B cell (primary cell): ENCODE results near the gene SPG7. TPM values are rescaled to one million over a fixed set of nuclear protein-coding genes. Genes with fewer than 3 reads are reported as not detected.
A peak's percentile ranks its signal among the peaks of the same experiment; 100 is the strongest.

Source experiments
- ATAC-seq: fragments of 200-7000 bp; cut with Tn5 transposase; one replicate; pipeline ENCODE4 v1.10.0; 2021; ENCODE audit warnings: low read depth, mild to moderate bottlenecking, moderate number of reproducible peaks, moderate library complexity
- CTCF ChIA-PET: fragments of 350-600 bp; sonication (Branson Sonifier 250); formaldehyde crosslinking; loops from one replicate; lab custom pipeline; 2021; ENCODE audit warnings: antibody characterized with exemption, inconsistent platforms; lab: Charles Lee
- POLR2A ChIA-PET: fragments of 350-600 bp; sonication (Branson Sonifier 250); formaldehyde crosslinking; loops from one replicate; lab custom pipeline; 2021; ENCODE audit warnings: antibody characterized with exemption; lab: Charles Lee
- DNase-seq: peaks from one replicate; pipeline ENCODE4 v3.0.0; 2013
- H2AFZ ChIP-seq: 2 replicates; pipeline ENCODE4 v1.6.1; 2012; ENCODE audit warnings: mild to moderate bottlenecking, low read depth, low read length; ENCODE audit not compliant: insufficient read depth, poor library complexity, severe bottlenecking
- H3K27ac ChIP-seq, 2 donors: 1 replicate in 1 of 2; 2 replicates in 1 of 2; pipeline ENCODE4 v1.5.1; 2012 to 2013; ENCODE audit warnings: low read length in 2 of 2, mild to moderate bottlenecking in 2 of 2, moderate library complexity in 1 of 2
- H3K27me3 ChIP-seq, 4 experiments: fragments of 200-600 bp in 1 of 4; sonication (generic) in 1 of 4; replicated peaks in 1 of 4; 1 replicate in 2 of 4; 2 replicates in 2 of 4; pipeline versions ENCODE4 v1.6.1 to v1.7.0; 2013 to 2016; ENCODE audit warnings: low read length in 3 of 4, mild to moderate bottlenecking in 2 of 4, mixed read lengths in 1 of 4, moderate library complexity in 1 of 4; ENCODE audit not compliant: insufficient read depth in 4 of 4, control insufficient read depth in 3 of 4; ENCODE audit errors: control extremely low read depth in 1 of 4
- H3K36me3 ChIP-seq, 2 experiments: replicated peaks in 1 of 2; 1 replicate in 1 of 2; 2 replicates in 1 of 2; pipeline versions ENCODE4 v1.6.1 to v1.7.1; 2013; ENCODE audit warnings: low read length in 1 of 2; ENCODE audit not compliant: insufficient read depth in 2 of 2, control insufficient read depth in 1 of 2; ENCODE audit errors: control extremely low read depth in 1 of 2, extremely low read depth in 1 of 2
- H3K4me1 ChIP-seq, 2 donors: fragments of 200-600 bp in 1 of 2; sonication (generic) in 1 of 2; 1 replicate in 1 of 2; 2 replicates in 1 of 2; pipeline versions ENCODE4 v1.5.1 to v1.6.1; 2013 to 2017; ENCODE audit warnings: low read length in 2 of 2; ENCODE audit not compliant: control insufficient read depth in 2 of 2, insufficient read depth in 2 of 2
- H3K4me2 ChIP-seq: replicated peaks from 2 replicates; pipeline ENCODE3; 2012; ENCODE audit warnings: mild to moderate bottlenecking, low read depth, low read length; ENCODE audit not compliant: poor library complexity, severe bottlenecking
- H3K4me3 ChIP-seq, 5 experiments: fragments of 200-600 bp in 1 of 5; sonication (generic) in 1 of 5; 1 replicate in 3 of 5; 2 replicates in 2 of 5; pipeline versions ENCODE4 v1.5.1 to v1.7.0; 2011 to 2016; ENCODE audit warnings: low read length in 4 of 5, mild to moderate bottlenecking in 4 of 5, low read depth in 2 of 5, control low read depth in 1 of 5, moderate library complexity in 1 of 5; ENCODE audit not compliant: insufficient read depth in 1 of 5; ENCODE audit errors: control extremely low read depth in 1 of 5, extremely low read depth in 1 of 5
- H3K79me2 ChIP-seq: fragments of 200-600 bp; sonication (generic); one replicate; pipeline ENCODE4 v1.6.0; 2016; ENCODE audit warnings: low read length; ENCODE audit not compliant: control insufficient read depth, insufficient read depth
- H3K9ac ChIP-seq: fragments of 200-600 bp; sonication (generic); 2 replicates; pipeline ENCODE4 v1.6.1; 2017; ENCODE audit warnings: mild to moderate bottlenecking, low read length, moderate library complexity
- H3K9me3 ChIP-seq, 3 donors: one replicate each; pipeline versions ENCODE4 v1.6.1 to v1.7.1; 2013; ENCODE audit warnings: low read length in 2 of 3; ENCODE audit not compliant: control insufficient read depth in 2 of 3, insufficient read depth in 1 of 3; ENCODE audit errors: control extremely low read depth in 1 of 3
- H4K20me1 ChIP-seq: 2 replicates; pipeline ENCODE4 v1.6.0; 2012; ENCODE audit warnings: mild to moderate bottlenecking, low read length; ENCODE audit not compliant: insufficient read depth, control insufficient read depth, poor library complexity, severe bottlenecking
- H3K27ac Mint-ChIP-seq: one replicate; pipeline ENCODE4 v1.8.0; 2021; ENCODE audit warnings: mixed read lengths
- H3K27me3 Mint-ChIP-seq: one replicate; pipeline ENCODE4 v1.8.0; 2021; ENCODE audit warnings: mixed read lengths
- H3K4me1 Mint-ChIP-seq: one replicate; pipeline ENCODE4 v1.8.0; 2021; ENCODE audit warnings: mixed read lengths
- H3K4me3 Mint-ChIP-seq: one replicate; pipeline ENCODE4 v1.8.0; 2021; ENCODE audit warnings: mixed read lengths
- H3K9me3 Mint-ChIP-seq: one replicate; pipeline ENCODE4 v1.8.0; 2022; ENCODE audit warnings: mixed read lengths; ENCODE audit not compliant: insufficient read depth
- CTCF ChIP-seq: fragments of 200-600 bp; IDR thresholded peaks from one replicate; pipeline ENCODE4 v1.8.0; 2022; ENCODE audit warnings: antibody characterized with exemption, mild to moderate bottlenecking
- EZH2 ChIP-seq: IDR thresholded peaks from 2 replicates; pipeline ENCODE4 v1.6.1; 2012; ENCODE audit warnings: borderline replicate concordance, low read depth, mild to moderate bottlenecking, moderate library complexity, low read length; ENCODE audit not compliant: insufficient read depth, poor library complexity, severe bottlenecking
- WGBS: methylation state at CpG from one replicate; pipeline ENCODE4 v1.1.5; 2013; ENCODE audit warnings: missing lambda C conversion rate; ENCODE audit not compliant: insufficient coverage; 5-methylcytosine and 5-hydroxymethylcytosine counted together
- intact Hi-C: fragments of 100-400 bp; cut with micrococcal nuclease; formaldehyde crosslinking; loops from one replicate; pipeline ENCODE4 v1.10.0; 2022
- polyA plus RNA-seq: library from polyadenylated mRNA; depleted of rRNA; stranded (reverse); fragments of >200 nt; gene quantifications from 2 replicates; pipeline ENCODE4 v1.2.3, GENCODE V29; 2012
- total RNA-seq, 2 donors: library from RNA; stranded (reverse); fragments of 120-200 nt in 1 of 2; gene quantifications; 1 replicate in 1 of 2; 2 replicates in 1 of 2; pipeline versions ENCODE4 v1.2.3 to v1.2.4, GENCODE V29; 2013 to 2022

Gene SPG7
- total and polyA plus RNA-seq, 2 donors (not counting 1 experiment from before 2014, with no cell fraction given): 146 to 157 TPM

DNA sequence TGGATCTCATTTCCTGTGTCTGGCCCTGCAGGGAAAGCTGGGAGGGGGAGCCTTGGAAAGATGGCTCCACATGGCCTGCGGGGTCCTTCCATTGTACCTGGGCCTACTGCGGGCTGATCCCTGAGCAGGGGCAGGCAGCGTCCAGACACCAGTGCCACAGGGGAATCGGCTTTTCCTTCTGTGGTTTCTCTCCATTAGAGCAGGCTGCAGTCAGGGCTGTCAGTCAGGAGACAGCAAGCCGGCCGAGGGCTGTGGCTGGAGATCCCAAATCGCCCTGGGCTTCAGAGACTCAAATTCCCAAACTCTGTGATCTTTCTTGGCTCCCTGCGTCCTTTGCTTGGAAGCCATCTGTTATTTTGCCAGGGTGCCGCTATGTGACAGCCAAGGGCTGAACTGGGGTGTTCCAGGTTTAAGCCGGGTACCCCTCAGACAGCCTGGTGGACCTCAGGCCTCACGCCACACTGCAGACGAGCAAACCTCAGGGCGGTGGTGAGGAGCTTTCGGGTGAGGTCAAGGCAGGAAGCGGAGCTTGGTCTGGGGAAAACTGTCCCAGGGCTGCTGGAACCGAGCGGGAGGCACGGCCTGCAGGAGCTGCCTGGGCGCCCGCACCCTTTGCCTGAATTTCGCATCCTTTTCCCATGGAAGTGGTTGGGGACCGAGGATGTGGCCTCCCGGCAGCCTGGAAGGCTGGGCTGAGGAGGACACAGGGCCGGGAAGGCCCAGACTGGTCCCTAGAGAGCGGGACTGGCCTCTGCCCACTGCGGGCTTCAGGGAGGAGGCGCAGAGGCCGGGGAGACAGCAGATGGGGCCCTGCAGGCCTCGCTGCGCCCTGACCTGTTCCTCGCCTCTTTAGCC is 65.8 kb downstream of the SPG7 start:
- Mint-ChIP-seq H3K4me1 (peaks cover 16% of the 10 kb centered on the region), H3K27ac (peak overlapping the region; percentile 2), H3K27me3 (peaks cover 14% of the 10 kb centered on the region), H3K4me3 (peak overlapping the region; percentile 71), H3K9me3 (no peaks in the 10 kb centered on the region)
- DNase-seq (no peak), ATAC-seq (no peak)
- Histone ChIP-seq H3K4me1 (peaks cover 29 to 30% of the 10 kb centered on the region in 2 donors), H3K27me3 (peaks cover 0 to 26% (median 5%) of the 10 kb centered on the region in 4 experiments), H3K27ac (no peak overlapping the region), H3K9me3 (no peaks in the 10 kb centered on the region), H3K4me3 (peak overlapping the region in 3 of 5 experiments; percentile 51 to 56 (median 54)), H3K79me2 (no peaks in the 10 kb centered on the region), H3K9ac (peak overlapping the region; percentile 60), H3K36me3 (no peaks in the 10 kb centered on the region), H3K4me2 (peak overlapping the region; percentile 94), H4K20me1 (peaks cover 4% of the 10 kb centered on the region), H2AFZ (peak overlapping the region; percentile 71)
- intact Hi-C loops: no loop called here
- TF ChIP-seq EZH2 (no peak), CTCF (no peak)
- CTCF ChIA-PET: no interaction called here
- 86% methylated on average over 31 of the region's 31 CpGs for WGBS
- POLR2A ChIA-PET: no interaction called here
